Measurements from ENCODE around the gene C2orf66. TPM values are rescaled to one million over a fixed set of nuclear protein-coding genes. Genes with fewer than 3 reads are reported as not detected.

C2orf66 gene
- not detected for total RNA-seq

DNA sequence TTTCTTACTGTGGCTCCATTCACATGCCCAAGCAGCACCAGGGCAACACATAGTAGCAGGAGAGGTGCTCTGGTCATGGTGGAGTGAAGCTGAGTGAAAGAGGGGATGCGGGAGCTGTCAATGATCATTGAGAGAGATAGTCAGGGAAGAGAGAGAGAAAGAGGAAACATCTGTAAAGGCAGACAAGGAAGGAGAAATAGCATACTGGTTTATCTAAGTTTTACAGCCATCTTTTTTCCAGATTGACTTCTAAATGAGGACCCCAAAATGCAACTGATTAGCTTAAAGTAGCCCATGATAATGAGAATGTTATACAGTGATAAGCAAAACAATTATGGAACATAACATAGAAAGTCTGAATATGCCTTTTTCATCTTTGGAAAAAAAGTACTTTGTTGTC lies at the start of gene C2orf66:
Gene C2orf66 (minus strand): TSS at position 96 of the 400 bp plus-strand sequence. CDS start 19 bp downstream, at position 77.
- no peaks in the 10 kb centered on the region for H3K9me3 ChIP-seq
- H3K4me3 ChIP-seq, result no peak within 1 kb of the TSS
- H3K4me1 ChIP-seq, result no peaks in the 10 kb centered on the region
- DNase-seq (ENCODE audit: low spot score), result no peak
- TF ChIP-seq, protein P1, sequence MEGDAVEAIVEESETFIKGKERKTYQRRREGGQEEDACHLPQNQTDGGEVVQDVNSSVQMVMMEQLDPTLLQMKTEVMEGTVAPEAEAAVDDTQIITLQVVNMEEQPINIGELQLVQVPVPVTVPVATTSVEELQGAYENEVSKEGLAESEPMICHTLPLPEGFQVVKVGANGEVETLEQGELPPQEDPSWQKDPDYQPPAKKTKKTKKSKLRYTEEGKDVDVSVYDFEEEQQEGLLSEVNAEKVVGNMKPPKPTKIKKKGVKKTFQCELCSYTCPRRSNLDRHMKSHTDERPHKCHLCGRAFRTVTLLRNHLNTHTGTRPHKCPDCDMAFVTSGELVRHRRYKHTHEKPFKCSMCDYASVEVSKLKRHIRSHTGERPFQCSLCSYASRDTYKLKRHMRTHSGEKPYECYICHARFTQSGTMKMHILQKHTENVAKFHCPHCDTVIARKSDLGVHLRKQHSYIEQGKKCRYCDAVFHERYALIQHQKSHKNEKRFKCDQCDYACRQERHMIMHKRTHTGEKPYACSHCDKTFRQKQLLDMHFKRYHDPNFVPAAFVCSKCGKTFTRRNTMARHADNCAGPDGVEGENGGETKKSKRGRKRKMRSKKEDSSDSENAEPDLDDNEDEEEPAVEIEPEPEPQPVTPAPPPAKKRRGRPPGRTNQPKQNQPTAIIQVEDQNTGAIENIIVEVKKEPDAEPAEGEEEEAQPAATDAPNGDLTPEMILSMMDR (IDR thresholded peaks at IDR 0.05), result no peak
- H3K27ac ChIP-seq, result no peak within 1 kb of the TSS
- H3K27me3 ChIP-seq, result no peaks in the 10 kb centered on the region
- no peaks in the 10 kb centered on the region for H3K36me3 ChIP-seq

DNA sequence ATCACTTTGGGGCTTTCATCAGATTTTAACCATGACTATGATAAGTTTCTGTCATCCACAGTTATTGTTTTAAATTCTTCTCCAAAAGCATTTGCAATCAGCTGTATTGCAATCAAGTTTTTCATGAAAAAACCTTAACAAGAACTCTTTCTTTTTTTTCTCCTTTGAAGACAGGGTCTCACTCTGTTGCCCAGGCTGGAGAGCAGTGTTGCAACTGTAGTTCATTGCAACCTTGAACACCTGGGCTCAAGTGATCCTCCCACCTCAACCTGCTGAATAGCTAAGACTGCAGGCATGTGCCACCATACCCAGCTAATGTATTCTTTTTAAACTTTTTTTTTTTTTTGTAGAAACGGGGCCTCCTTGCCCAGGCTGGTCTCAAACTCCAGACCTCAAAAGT lies 45.5 kb upstream of the C2orf66 start:
- Histone ChIP-seq H3K9me3 (peaks cover 0 to 8% of the 10 kb centered on the region in 2 donors), H3K4me3 (no peak overlapping the region), H3K27me3 (no peaks in the 10 kb centered on the region), H3K36me3 (no peaks in the 10 kb centered on the region), H3K27ac (no peak overlapping the region), H3K4me1 (no peaks in the 10 kb centered on the region)
- TF ChIP-seq, protein P1 (IDR thresholded peaks at IDR 0.05), result no peak
- no peak for DNase-seq (ENCODE audit: low spot score)

DNA sequence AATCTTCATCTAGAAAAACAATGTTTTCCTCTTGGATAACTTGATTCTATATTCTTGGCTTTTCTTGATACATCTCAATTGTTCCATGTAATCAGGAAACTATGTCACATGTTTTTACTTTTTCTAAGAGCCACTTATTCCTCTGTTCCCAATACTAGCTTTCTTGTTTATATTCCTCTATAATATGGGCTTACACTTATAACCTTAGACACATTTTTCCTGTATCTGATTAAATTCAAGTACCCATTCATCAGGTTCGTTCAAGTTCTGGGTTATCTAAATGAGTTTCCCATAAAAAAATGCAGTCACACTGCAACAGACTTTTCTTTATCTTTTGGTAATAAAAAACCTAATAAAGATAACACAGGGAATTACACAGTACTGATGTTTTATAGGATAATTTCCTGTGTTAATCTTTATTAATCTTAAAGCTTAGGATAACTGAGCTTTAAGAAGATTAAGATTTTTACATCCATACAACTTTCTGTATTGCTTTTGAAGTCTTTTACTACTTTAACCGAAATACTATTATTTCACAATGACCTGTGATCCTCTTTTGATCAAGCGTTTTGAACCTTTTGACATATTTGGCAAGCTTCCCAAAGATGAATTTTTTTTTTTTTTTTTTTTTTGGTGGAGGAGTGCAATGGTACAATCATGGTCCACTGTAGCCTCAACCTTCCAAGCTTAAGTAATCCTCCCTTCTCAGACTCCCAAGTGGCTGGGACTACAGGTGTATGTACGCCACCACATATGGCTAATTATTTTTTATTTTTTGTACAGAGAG lies 44.3 kb upstream of the C2orf66 start:
- Histone ChIP-seq H3K27ac (no peak overlapping the region), H3K4me3 (no peak overlapping the region), H3K9me3 (no peaks in the 10 kb centered on the region), H3K4me1 (no peaks in the 10 kb centered on the region), H3K27me3 (no peaks in the 10 kb centered on the region), H3K36me3 (no peaks in the 10 kb centered on the region)
- TF ChIP-seq, protein P1 (IDR thresholded peaks at IDR 0.05), result no peak
- DNase-seq (ENCODE audit: low spot score), result no peak

DNA sequence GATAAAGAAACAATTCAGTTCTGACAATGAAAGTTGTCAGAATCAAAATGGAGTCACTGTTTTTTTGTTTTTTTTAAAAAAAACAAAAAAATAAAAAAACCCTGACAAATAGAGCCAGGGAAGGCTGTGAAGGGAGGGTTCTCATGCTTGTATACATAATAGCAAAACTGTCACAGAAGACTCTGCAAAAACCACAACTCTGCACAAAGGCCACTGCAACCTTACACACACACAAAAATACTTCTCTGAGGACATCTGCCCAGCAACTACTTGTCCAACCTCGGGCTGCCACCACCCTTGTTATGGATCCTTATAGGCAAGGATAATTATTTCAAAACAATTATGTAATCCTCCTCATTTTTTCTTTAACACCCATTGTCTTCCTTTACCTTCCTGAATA lies 41.9 kb upstream of the C2orf66 start:
- no peak for DNase-seq (ENCODE audit: low spot score)
- no peaks in the 10 kb centered on the region for H3K9me3 ChIP-seq
- H3K4me3 ChIP-seq, result no peak overlapping the region
- no peak overlapping the region for H3K27ac ChIP-seq
- TF ChIP-seq, protein P1 (IDR thresholded peaks at IDR 0.05), result no peak
- H3K36me3 ChIP-seq, result no peaks in the 10 kb centered on the region
- no peaks in the 10 kb centered on the region for H3K27me3 ChIP-seq
- H3K4me1 ChIP-seq, result no peaks in the 10 kb centered on the region

DNA sequence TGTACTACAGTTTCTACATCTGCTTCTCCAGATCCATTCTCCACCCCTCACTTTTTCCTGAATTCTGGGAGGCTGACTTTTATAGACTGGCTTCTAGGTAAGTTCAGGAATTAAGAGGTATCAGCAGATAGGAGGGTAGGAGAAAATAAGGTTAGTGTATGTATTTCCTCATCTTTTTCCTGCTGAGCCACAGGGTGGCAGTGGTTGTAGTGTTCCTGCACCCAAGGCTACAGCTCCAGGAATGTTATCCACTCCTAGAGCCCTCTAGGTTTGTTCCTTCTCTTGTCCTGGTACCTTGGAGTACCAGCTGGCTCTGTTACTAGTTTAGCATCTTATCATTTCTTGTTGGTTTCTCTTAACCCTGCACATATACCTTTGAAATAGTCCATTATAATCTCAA lies 40.7 kb upstream of the C2orf66 start:
- no peak overlapping the region for H3K27ac ChIP-seq
- no peak overlapping the region for H3K4me3 ChIP-seq
- TF ChIP-seq, protein P1 (IDR thresholded peaks at IDR 0.05), result peak in 1 of 2 donors; percentile 49
- no peaks in the 10 kb centered on the region for H3K27me3 ChIP-seq
- no peaks in the 10 kb centered on the region for H3K4me1 ChIP-seq
- no peaks in the 10 kb centered on the region for H3K9me3 ChIP-seq
- no peaks in the 10 kb centered on the region for H3K36me3 ChIP-seq
- DNase-seq (ENCODE audit: low spot score), result no peak

DNA sequence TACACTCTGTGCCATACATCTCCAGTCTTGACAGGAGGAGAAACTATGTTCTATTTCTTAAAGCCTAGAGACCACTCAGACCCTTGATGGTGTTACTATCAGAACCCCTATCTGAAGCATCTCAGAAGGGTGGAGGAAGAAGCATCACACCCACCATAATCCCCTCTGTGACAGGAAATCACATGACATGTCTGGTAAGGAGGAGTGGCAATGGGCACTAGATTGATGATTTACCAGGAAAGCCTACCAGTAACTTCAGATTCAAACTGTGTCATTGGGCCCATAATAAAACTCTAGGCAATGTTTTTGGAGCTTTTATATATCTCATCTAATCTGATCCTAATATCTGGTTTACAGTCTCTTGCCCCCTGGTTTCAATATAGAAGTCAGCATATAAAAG lies 37.1 kb upstream of the C2orf66 start:
- H3K36me3 ChIP-seq, result peaks cover 15% of the 10 kb centered on the region
- TF ChIP-seq, protein P1 (IDR thresholded peaks at IDR 0.05), result no peak

More for the DNA sequence above, 37.1 kb upstream of the C2orf66 start:
- no peaks in the 10 kb centered on the region for H3K27me3 ChIP-seq
- no peaks in the 10 kb centered on the region for H3K9me3 ChIP-seq
- H3K4me3 ChIP-seq, result no peak overlapping the region
- DNase-seq (ENCODE audit: low spot score), result no peak
- H3K4me1 ChIP-seq, result no peaks in the 10 kb centered on the region
- no peak overlapping the region for H3K27ac ChIP-seq
